ENCODE data around the gene TCF12. TPM values are rescaled to one million over a fixed set of nuclear protein-coding genes. Genes with fewer than 3 reads are reported as not detected.
A peak's percentile ranks its signal among the peaks of the same experiment; 100 is the strongest.
"Not testable (repeated sequence)": the region's sequence is repeated elsewhere in the genome, so short reads cannot be mapped to it uniquely, and the experiment has no call there.

TCF12 gene
- total and polyA plus RNA-seq, 7 experiments from 2014 or later = 51.3 to 99.4 (median 79.9) TPM

GRCh38 chr15:56953790-56954189 lies 35.3 kb downstream of the TCF12 start:
- Histone ChIP-seq H3K27ac (ENCODE audit: low read depth, low read length) (no peak overlapping the region), H3K4me3 (ENCODE audit: low read length) (no peak overlapping the region), H3K4me1 (ENCODE audit: control insufficient read depth in 2 of 2, insufficient read depth in 2 of 2, low read length in 2 of 2) (peaks cover 3 to 12% of the 10 kb centered on the region in 2 donors), H3K36me3 (ENCODE audit: control insufficient read depth in 2 of 3, insufficient read depth in 3 of 3, low read length in 3 of 3) (no peaks in the 10 kb centered on the region), H3K9me3 (ENCODE audit: control insufficient read depth in 2 of 3, low read length in 3 of 3) (peaks cover 0 to 5% (median 0%) of the 10 kb centered on the region in 3 experiments), H3K27me3 (ENCODE audit: control insufficient read depth in 2 of 2, insufficient read depth in 2 of 2, low read length in 2 of 2) (no peaks in the 10 kb centered on the region)
- ChIA-PET CTCF (interaction anchor here (0.6 kb wide), 1 partner anchor 352 kb away, joined by 3 read pairs; no protein-coding TSS in a partner anchor), POLR2A (no interaction called here)
- peaks cover 9 to 60% (median 40%) of the 10 kb centered on the region in 7 donors for H3K4me1 Mint-ChIP-seq
- intact Hi-C loops (cut with micrococcal nuclease) = no loop called here
- H3K9me3 Mint-ChIP-seq = peaks cover 0 to 40% (median 13%) of the 10 kb centered on the region in 11 donors
- DNase-seq = no peak
- H3K27ac Mint-ChIP-seq = peak overlapping the region in 1 of 9 donors; percentile 63
- H3K27me3 Mint-ChIP-seq = no peaks in the 10 kb centered on the region
- peak overlapping the region in 1 of 10 donors; percentile 18 for H3K4me3 Mint-ChIP-seq
- H3K36me3 Mint-ChIP-seq = peaks cover 8 to 45% (median 32%) of the 10 kb centered on the region in 5 donors
- no peak for ATAC-seq

DNA sequence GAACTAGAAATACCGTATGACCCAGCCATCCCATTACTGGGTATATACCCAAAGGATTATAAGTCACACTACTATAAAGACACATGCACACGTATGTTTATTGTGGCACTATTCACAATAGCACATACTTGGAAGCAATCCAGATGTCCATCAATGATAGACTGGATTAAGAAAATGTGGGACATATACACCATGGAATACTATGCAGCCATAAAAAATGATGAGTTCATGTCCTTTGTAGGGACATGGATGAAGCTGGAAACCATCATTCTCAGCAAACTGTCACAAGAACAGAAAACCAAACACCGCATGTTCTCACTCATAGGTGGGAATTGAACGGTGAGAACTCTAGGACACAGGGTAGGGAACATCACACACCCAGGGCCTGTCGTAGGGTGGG lies 36.6 kb downstream of the TCF12 start:
- H3K9me3 ChIP-seq (ENCODE audit: control insufficient read depth in 2 of 3, low read length in 3 of 3); POLR2A ChIA-PET; CTCF ChIA-PET; H3K27ac ChIP-seq (ENCODE audit: low read depth, low read length); H3K36me3 ChIP-seq (ENCODE audit: control insufficient read depth in 2 of 3, insufficient read depth in 3 of 3, low read length in 3 of 3); ATAC-seq; H3K4me3 Mint-ChIP-seq; H3K27me3 Mint-ChIP-seq; H3K4me3 ChIP-seq (ENCODE audit: low read length); DNase-seq; H3K27me3 ChIP-seq (ENCODE audit: control insufficient read depth in 2 of 2, insufficient read depth in 2 of 2, low read length in 2 of 2); intact Hi-C loops (cut with micrococcal nuclease): not testable (repeated sequence)
- Mint-ChIP-seq H3K4me1 (peaks cover 11 to 58% (median 39%) of the 10 kb centered on the region in 7 donors), H3K9me3 (peaks cover 0 to 40% (median 13%) of the 10 kb centered on the region in 11 donors), H3K36me3 (peaks cover 8 to 39% (median 26%) of the 10 kb centered on the region in 5 donors), H3K27ac (peak overlapping the region in 1 of 9 donors; percentile 41)
- peaks cover 8 to 20% of the 10 kb centered on the region in 2 donors for H3K4me1 ChIP-seq (ENCODE audit: control insufficient read depth in 2 of 2, insufficient read depth in 2 of 2, low read length in 2 of 2)

- Mint-ChIP-seq H3K4me3 (no peak overlapping the region), H3K27me3 (no peaks in the 10 kb centered on the region), H3K9me3 (peaks cover 0 to 40% (median 13%) of the 10 kb centered on the region in 11 donors), H3K36me3 (peaks cover 8 to 39% (median 26%) of the 10 kb centered on the region in 5 donors), H3K27ac (no peak overlapping the region), H3K4me1 (peaks cover 9 to 55% (median 38%) of the 10 kb centered on the region in 7 donors)
- no peaks in the 10 kb centered on the region for H3K36me3 ChIP-seq (ENCODE audit: control insufficient read depth in 2 of 3, insufficient read depth in 3 of 3, low read length in 3 of 3)
- CTCF ChIA-PET = no interaction called here
- no peak for DNase-seq
- H3K4me3 ChIP-seq (ENCODE audit: low read length) = no peak overlapping the region
- no peak for ATAC-seq
- H3K27me3 ChIP-seq (ENCODE audit: control insufficient read depth in 2 of 2, insufficient read depth in 2 of 2, low read length in 2 of 2) = no peaks in the 10 kb centered on the region
- intact Hi-C loops (cut with micrococcal nuclease) = no loop called here
- H3K27ac ChIP-seq (ENCODE audit: low read depth, low read length) = no peak overlapping the region
- H3K9me3 ChIP-seq (ENCODE audit: control insufficient read depth in 2 of 3, low read length in 3 of 3) = peaks cover 0 to 5% (median 0%) of the 10 kb centered on the region in 3 experiments
- H3K4me1 ChIP-seq (ENCODE audit: control insufficient read depth in 2 of 2, insufficient read depth in 2 of 2, low read length in 2 of 2) = peaks cover 8 to 20% of the 10 kb centered on the region in 2 donors
- POLR2A ChIA-PET = no interaction called here
These were observed 38.1 kb downstream of the TCF12 start for GRCh38 chr15:56956538-56956937.

GRCh38 chr15:56957812-56958406 lies 39.5 kb downstream of the TCF12 start:
- ATAC-seq = no peak
- H3K4me1 ChIP-seq (ENCODE audit: control insufficient read depth in 2 of 2, insufficient read depth in 2 of 2, low read length in 2 of 2) = peaks cover 15 to 20% of the 10 kb centered on the region in 2 donors
- H3K4me3 Mint-ChIP-seq = peak overlapping the region in 9 of 10 donors; percentile 3 to 71 (median 45)
- peaks cover 8 to 36% (median 26%) of the 10 kb centered on the region in 5 donors for H3K36me3 Mint-ChIP-seq
- CTCF ChIA-PET = no interaction called here
- H3K36me3 ChIP-seq (ENCODE audit: control insufficient read depth in 2 of 3, insufficient read depth in 3 of 3, low read length in 3 of 3) = no peaks in the 10 kb centered on the region
- peak overlapping the region in 5 of 9 donors; percentile 11 to 65 (median 35) for H3K27ac Mint-ChIP-seq
- H3K9me3 Mint-ChIP-seq = peaks cover 0 to 40% (median 13%) of the 10 kb centered on the region in 11 donors
- H3K27me3 ChIP-seq (ENCODE audit: control insufficient read depth in 2 of 2, insufficient read depth in 2 of 2, low read length in 2 of 2) = no peaks in the 10 kb centered on the region
- no peak for DNase-seq
- H3K27ac ChIP-seq (ENCODE audit: low read depth, low read length) = no peak overlapping the region
- no peak overlapping the region for H3K4me3 ChIP-seq (ENCODE audit: low read length)
- H3K9me3 ChIP-seq (ENCODE audit: control insufficient read depth in 2 of 3, low read length in 3 of 3) = peaks cover 0 to 5% (median 0%) of the 10 kb centered on the region in 3 experiments
- H3K4me1 Mint-ChIP-seq = peaks cover 15 to 56% (median 45%) of the 10 kb centered on the region in 7 donors
- intact Hi-C loops (cut with micrococcal nuclease) = loop anchor here in 1 of 2 donors (2.0 kb wide), 1 partner anchor 15 kb away; no protein-coding TSS in a partner anchor
- no peaks in the 10 kb centered on the region for H3K27me3 Mint-ChIP-seq
- POLR2A ChIA-PET = interaction anchor here (0.8 kb wide), 1 partner anchor 35 kb away, joined by 3 read pairs; no protein-coding TSS in a partner anchor

DNA sequence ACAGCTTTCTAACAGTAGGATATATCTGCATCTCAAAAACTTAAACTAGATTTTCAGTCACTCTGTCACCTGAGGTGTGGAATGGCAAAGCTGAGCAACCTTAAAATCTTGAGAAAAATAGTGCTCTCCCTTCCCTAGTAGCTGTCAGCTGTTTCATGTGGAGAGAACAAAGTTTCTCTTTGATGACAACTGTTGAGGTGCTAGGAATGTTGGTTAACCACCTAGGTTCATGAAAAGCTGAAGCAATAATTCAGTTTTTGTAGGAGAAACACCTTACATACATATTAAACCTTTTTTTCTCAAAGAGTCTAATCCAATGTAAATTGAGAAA lies 40.8 kb downstream of the TCF12 start:
- peaks cover 8 to 29% (median 20%) of the 10 kb centered on the region in 5 donors for H3K36me3 Mint-ChIP-seq
- H3K27me3 ChIP-seq (ENCODE audit: control insufficient read depth in 2 of 2, insufficient read depth in 2 of 2, low read length in 2 of 2) = no peaks in the 10 kb centered on the region
- no peaks in the 10 kb centered on the region for H3K27me3 Mint-ChIP-seq
- H3K4me3 ChIP-seq (ENCODE audit: low read length) = no peak overlapping the region
- no peaks in the 10 kb centered on the region for H3K36me3 ChIP-seq (ENCODE audit: control insufficient read depth in 2 of 3, insufficient read depth in 3 of 3, low read length in 3 of 3)
- peaks cover 23 to 61% (median 51%) of the 10 kb centered on the region in 7 donors for H3K4me1 Mint-ChIP-seq
- POLR2A ChIA-PET = no interaction called here
- H3K4me3 Mint-ChIP-seq = peak overlapping the region in 5 of 10 donors; percentile 9 to 63 (median 59)
- ATAC-seq = no peak
- CTCF ChIA-PET = interaction anchor here (0.9 kb wide), 1 partner anchor 22 kb away, joined by 3 read pairs; no protein-coding TSS in a partner anchor
- H3K27ac ChIP-seq (ENCODE audit: low read depth, low read length) = no peak overlapping the region
- H3K9me3 ChIP-seq (ENCODE audit: control insufficient read depth in 2 of 3, low read length in 3 of 3) = peaks cover 0 to 5% (median 0%) of the 10 kb centered on the region in 3 experiments
- peaks cover 20 to 33% of the 10 kb centered on the region in 2 donors for H3K4me1 ChIP-seq (ENCODE audit: control insufficient read depth in 2 of 2, insufficient read depth in 2 of 2, low read length in 2 of 2)
- peak in 1 of 9 donors; percentile 12 for DNase-seq
- H3K9me3 Mint-ChIP-seq = peaks cover 0 to 38% (median 13%) of the 10 kb centered on the region in 11 donors
- H3K27ac Mint-ChIP-seq = peak overlapping the region in 2 of 9 donors; percentile 10 to 49
- intact Hi-C loops (cut with micrococcal nuclease) = loop anchor here in 1 of 2 donors (2.0 kb wide), 1 partner anchor 14 kb away; no protein-coding TSS in a partner anchor

GRCh38 chr15:56960116-56960515 lies 41.7 kb downstream of the TCF12 start:
- ATAC-seq (no peak), DNase-seq (no peak)
- no peaks in the 10 kb centered on the region for H3K36me3 ChIP-seq (ENCODE audit: control insufficient read depth in 2 of 3, insufficient read depth in 3 of 3, low read length in 3 of 3)
- ChIA-PET CTCF (interaction anchor here (0.9 kb wide), 1 partner anchor 21 kb away, joined by 3 read pairs; no protein-coding TSS in a partner anchor), POLR2A (no interaction called here)
- peaks cover 26 to 64% (median 54%) of the 10 kb centered on the region in 7 donors for H3K4me1 Mint-ChIP-seq
- peaks cover 0 to 30% (median 13%) of the 10 kb centered on the region in 11 donors for H3K9me3 Mint-ChIP-seq
- H3K36me3 Mint-ChIP-seq = peaks cover 4 to 22% (median 15%) of the 10 kb centered on the region in 5 donors
- no peak overlapping the region for H3K27ac ChIP-seq (ENCODE audit: low read depth, low read length)
- H3K27ac Mint-ChIP-seq = no peak overlapping the region
- intact Hi-C loops (cut with micrococcal nuclease) = loop anchor here in 1 of 2 donors (5.0 kb wide), 1 partner anchor 33 kb away; no protein-coding TSS in a partner anchor
- no peak overlapping the region for H3K4me3 ChIP-seq (ENCODE audit: low read length)
- peaks cover 0 to 5% (median 0%) of the 10 kb centered on the region in 3 experiments for H3K9me3 ChIP-seq (ENCODE audit: control insufficient read depth in 2 of 3, low read length in 3 of 3)
- peaks cover 20 to 35% of the 10 kb centered on the region in 2 donors for H3K4me1 ChIP-seq (ENCODE audit: control insufficient read depth in 2 of 2, insufficient read depth in 2 of 2, low read length in 2 of 2)
- no peaks in the 10 kb centered on the region for H3K27me3 Mint-ChIP-seq
- no peak overlapping the region for H3K4me3 Mint-ChIP-seq
- no peaks in the 10 kb centered on the region for H3K27me3 ChIP-seq (ENCODE audit: control insufficient read depth in 2 of 2, insufficient read depth in 2 of 2, low read length in 2 of 2)
